Stimulated activated CD8-positive, alpha-beta memory T cell treated with anti-CD3 and anti-CD28 coated beads, Interleukin-4, amount 100 ng/mL, for 1 hour (primary cell): ENCODE measurements around the gene SLCO2B1.
"Not testable (repeated sequence)": the region's sequence is repeated elsewhere in the genome, so short reads cannot be mapped to it uniquely, and the experiment has no call there.

ENCODE experiments used
- DNase-seq, 2 donors: peaks; one replicate each; pipeline ENCODE4 v3.0.0-alpha.2; 2020; ENCODE audit warnings: low read depth in 2 of 2, low spot score in 1 of 2

The SLCO2B1 gene

GRCh38 chr11:75150879-75151278 lies at the start of gene SLCO2B1:
SLCO2B1 (plus strand) TSS chr11:75151107; CDS start chr11:75151382, 275 bp downstream.
- no peak for DNase-seq

GRCh38 chr11:75101424-75102128 lies 49.3 kb upstream of the SLCO2B1 start:
- no peak for DNase-seq

- DNase-seq: no peak
Measured at GRCh38 chr11:75103380-75104026, 47.4 kb upstream of the SLCO2B1 start.

- DNase-seq: no peak
Measured at GRCh38 chr11:75105462-75105925, 45.4 kb upstream of the SLCO2B1 start.

- not testable (repeated sequence) for DNase-seq
Measured at GRCh38 chr11:75105967-75106681, 44.8 kb upstream of the SLCO2B1 start.

GRCh38 chr11:75107187-75107586 lies 43.7 kb upstream of the SLCO2B1 start:
- DNase-seq: no peak

- no peak for DNase-seq
Measured at GRCh38 chr11:75112200-75112599, 38.7 kb upstream of the SLCO2B1 start.

GRCh38 chr11:75113030-75113429 lies 37.9 kb upstream of the SLCO2B1 start:
- no peak for DNase-seq

GRCh38 chr11:75114465-75114864 lies 36.4 kb upstream of the SLCO2B1 start:
- no peak for DNase-seq

GRCh38 chr11:75118577-75118976 lies 32.3 kb upstream of the SLCO2B1 start:
- no peak for DNase-seq

- DNase-seq: no peak
Measured at GRCh38 chr11:75126564-75126963, 24.3 kb upstream of the SLCO2B1 start.

GRCh38 chr11:75132080-75132479 lies 18.8 kb upstream of the SLCO2B1 start:
- DNase-seq: no peak

GRCh38 chr11:75133976-75134375 lies 16.9 kb upstream of the SLCO2B1 start:
- no peak for DNase-seq

GRCh38 chr11:75135021-75135650 lies 15.8 kb upstream of the SLCO2B1 start:
- DNase-seq: no peak

- DNase-seq: no peak
Measured at GRCh38 chr11:75135651-75136050, 15.3 kb upstream of the SLCO2B1 start.

- DNase-seq: peak; percentile 61 to 69
Measured at GRCh38 chr11:75140269-75141138, 10.4 kb upstream of the SLCO2B1 start.

- DNase-seq: no peak
Measured at GRCh38 chr11:75141166-75141565, 9.7 kb upstream of the SLCO2B1 start.

- peak; percentile 36 to 51 for DNase-seq
Measured at GRCh38 chr11:75142714-75143419, 8.0 kb upstream of the SLCO2B1 start.

GRCh38 chr11:75143420-75143731 lies 7.5 kb upstream of the SLCO2B1 start:
- no peak for DNase-seq

- DNase-seq: no peak
Measured at GRCh38 chr11:75144716-75145014, 6.2 kb upstream of the SLCO2B1 start.
